Measurements from ENCODE around the gene NUMA1. TPM values are rescaled to one million over a fixed set of nuclear protein-coding genes. Genes with fewer than 3 reads are reported as not detected.
A peak's percentile ranks its signal among the peaks of the same experiment; 100 is the strongest.

Gene NUMA1
- total RNA-seq, 1 donor from 2014 or later, result 101 TPM

DNA sequence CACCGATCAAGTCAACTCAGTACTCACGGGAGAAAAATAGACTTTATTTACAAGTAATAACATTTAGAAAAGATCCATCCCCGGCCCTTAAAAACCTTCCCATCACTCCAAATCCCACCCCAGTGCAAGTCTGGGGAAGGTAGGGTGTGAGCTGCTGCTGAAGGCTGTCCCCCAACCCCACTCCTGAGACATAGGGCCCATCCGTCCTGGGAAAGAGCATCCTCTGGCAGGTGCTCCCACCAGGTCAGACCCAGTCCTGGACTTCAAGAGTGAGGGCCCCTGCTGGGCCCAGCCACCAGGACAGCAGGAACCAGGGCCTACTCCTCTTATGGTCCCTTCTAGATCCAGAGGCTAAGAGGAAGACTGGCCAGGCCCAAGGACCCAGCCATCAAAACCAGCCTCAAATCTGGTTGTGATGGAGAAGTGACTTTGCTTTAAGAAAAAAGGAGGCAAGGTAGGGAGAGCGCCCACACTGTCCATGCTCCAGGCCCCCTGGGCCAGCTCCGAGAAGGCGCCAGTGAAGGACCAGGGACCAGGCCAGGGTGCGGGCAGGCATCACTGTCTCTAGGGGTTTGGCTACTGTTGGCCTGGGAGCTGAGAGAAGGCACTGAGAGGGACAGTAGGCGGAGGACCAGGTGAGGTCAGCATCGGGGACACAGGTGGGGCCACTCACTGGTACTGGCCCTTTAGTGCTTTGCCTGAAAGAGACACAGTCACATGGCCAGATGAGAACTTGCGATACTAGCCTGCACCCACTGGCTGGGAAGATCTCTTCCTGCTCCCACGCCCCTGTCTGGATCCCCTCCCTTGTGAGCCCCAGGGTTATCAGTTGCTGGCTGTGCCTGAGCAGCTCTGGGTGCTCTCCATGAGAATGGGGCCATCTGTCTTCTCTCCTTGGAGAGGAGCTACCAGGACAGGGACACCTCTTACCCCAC lies 77.2 kb downstream of the NUMA1 start:
- no peak for DNase-seq (ENCODE audit: low read depth in 2 of 2)

DNA sequence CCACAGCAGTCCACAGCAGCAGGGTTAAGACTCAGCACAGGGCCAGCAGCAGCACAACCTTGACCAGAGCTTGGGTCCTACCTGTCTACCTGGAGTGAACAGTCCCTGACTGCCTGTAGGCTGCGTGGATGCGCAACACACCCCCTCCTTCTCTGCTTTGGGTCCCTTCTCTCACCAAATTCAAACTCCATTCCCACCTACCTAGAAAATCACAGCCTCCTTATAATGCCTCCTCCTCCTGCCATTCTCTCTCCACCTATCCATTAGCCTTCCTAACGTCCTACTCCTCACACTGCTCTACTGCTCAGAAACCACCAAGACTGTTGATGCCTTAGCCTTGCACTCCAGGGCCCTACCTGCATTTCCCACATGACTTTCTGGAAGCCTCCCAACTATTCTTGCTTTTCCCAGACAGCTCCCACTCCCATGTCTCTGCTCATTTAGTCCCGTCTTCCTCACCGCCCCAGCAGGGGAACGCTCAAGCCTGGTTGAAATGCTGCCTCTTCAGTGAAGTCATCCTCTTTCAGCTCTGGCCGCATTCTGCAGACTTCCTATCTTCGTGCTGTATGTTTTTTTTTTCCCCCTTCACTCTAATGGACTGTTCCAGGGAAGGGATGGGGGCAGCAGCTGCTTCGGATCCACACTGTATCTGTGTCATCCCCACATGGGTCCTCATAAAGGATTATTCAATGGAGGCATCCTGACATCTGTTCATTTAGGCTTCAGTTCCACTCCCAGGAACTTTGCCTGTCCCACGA lies 78.3 kb downstream of the NUMA1 start:
- no peak for DNase-seq (ENCODE audit: low read depth in 2 of 2)

DNA sequence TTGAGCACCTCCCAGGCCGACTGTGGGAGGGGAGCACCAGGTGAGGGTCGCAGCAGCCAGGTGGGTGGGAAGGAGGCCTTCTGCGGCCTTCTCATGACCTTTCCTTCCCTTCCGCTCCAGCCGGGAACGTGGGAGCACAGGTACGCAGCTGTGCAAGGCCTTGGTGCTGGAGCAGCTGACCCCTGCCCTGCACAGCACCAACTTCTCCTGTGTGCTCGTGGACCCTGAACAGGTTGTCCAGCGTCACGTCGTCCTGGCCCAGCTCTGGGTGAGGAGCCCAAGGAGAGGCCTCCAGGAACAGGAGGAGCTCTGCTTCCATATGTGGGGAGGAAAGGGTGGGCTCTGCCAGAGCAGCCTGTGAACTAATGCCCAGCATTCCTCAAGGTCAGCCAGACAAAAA lies 79.1 kb downstream of the NUMA1 start:
- DNase-seq (ENCODE audit: low read depth in 2 of 2), result no peak

DNA sequence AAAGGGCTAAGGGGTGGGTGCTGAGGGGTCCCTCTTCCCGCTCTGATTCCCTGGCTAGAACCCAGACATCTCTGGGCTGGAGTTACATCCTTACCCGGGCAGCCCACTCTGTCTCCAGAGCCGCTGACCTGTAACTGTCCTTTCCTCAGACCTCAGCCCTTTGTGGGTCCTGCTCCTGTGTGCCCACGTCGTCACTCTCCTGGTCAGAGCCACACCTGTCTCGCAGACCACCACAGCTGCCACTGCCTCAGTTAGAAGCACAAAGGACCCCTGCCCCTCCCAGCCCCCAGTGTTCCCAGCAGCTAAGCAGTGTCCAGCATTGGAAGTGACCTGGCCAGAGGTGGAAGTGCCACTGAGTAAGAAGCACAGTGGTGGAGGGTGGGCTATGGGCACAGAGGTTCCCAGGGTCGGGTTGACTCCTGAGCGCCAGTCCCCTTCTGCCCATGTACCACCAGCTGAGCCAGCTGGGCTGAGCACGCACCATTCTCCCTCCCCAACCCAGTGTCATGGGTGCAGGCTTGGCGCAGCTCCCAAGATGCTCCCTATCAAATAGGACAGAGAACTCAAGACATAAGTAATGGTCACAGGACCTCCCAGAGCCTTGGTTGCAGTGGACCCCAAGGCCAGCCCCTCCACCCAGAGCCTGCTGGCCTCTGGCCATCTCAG lies 80.0 kb downstream of the NUMA1 start:
- DNase-seq (ENCODE audit: low read depth in 2 of 2), result no peak

DNA sequence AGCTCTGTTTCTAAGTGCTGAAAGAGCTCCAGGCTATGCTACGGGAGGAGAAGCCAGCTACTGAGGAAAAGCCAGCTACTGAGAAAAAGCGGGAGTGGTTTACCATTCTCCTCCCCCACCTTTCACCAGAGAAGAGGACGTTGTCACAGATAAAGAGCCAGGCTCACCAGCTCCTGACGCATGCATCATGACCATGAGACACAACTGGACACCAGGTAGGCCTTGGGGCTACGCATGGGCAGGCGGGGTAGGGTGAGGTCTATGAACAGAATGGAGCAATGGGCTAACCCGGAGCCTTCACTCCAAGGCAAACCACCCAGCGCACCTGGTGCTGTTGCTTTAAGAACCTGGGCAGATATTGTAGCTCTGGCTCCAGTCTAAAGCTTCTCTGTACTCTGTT lies 80.5 kb downstream of the NUMA1 start:
- DNase-seq (ENCODE audit: low read depth in 2 of 2), result no peak

DNA sequence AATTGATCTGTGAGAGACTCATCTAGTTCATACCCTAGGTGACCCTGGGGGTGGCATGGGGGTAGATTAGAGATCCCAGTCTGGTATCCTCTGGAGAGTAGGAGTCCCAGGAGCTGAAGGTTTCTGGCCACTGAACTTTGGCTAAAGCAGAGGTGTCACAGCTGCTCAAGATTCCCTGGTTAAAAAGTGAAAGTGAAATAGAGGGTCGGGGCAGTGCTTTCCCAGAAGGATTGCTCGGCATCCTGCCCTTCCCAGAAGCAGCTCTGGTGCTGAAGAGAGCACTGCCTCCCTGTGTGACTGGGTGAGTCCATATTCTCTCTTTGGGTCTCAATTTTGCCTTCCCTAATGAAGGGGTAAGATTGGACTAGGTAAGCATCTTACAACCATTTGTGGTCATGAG lies 81.0 kb downstream of the NUMA1 start:
- DNase-seq (ENCODE audit: low read depth in 2 of 2), result no peak

DNA sequence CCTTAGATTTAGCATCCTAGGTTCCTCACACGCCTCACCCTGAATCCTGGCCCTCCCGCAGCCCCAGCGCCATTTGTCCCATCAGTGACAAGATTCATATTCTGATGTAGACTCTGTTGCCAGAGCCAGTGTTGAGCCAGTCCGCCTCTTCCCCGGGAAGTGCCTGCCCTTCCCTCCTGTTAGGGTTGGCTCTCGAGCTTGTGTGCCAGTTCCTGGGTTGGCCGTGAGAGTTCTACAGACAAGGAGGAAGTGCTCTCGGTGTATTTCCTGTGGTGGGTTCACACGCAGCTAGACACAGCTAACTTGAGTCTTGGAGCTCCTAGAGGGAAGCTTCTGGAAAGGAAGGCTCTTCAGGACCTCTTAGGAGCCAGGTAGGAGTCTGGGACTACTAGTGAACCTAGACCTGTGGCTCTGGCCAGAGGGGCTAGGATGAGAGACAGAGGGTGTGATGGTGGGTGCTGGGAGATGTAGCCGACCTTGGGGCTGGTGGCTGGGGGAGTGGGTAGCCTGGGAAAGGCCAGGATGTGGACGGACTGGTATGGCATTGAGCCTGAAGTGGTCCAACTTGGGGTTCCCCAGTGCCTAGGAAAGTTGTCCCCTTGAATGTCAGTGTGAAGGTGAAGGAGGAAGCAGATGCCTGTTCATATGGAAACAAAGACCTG lies 81.6 kb downstream of the NUMA1 start, which contains the start of gene IL18BP:
Gene IL18BP (plus strand): TSS at position 261 of the 662 bp plus-strand sequence. CDS start 1,076 bp downstream, outside the sequence.
- DNase-seq (ENCODE audit: low read depth in 2 of 2), result peak in 1 of 2 donors; percentile 37

DNA sequence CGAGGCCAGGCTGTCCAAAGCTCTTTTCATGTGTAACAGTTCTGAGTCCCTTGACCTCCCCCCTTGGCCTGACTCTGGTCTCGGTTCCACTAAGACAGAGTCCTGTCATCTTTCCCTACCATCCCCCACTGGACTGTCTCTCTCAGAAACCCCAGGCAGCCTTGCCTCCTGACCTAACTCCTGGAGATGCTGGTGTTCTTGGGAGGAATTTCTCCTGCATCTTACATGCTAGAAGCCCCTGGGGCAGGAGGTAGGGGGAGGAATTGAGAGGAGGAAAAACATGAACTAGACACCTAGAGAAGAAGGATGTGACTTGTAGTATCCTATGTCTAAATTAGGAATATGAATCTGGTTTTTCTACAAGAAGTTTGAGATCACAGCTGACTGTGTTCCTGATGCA lies 82.3 kb downstream of the NUMA1 start:
- DNase-seq (ENCODE audit: low read depth in 2 of 2), result no peak

DNA sequence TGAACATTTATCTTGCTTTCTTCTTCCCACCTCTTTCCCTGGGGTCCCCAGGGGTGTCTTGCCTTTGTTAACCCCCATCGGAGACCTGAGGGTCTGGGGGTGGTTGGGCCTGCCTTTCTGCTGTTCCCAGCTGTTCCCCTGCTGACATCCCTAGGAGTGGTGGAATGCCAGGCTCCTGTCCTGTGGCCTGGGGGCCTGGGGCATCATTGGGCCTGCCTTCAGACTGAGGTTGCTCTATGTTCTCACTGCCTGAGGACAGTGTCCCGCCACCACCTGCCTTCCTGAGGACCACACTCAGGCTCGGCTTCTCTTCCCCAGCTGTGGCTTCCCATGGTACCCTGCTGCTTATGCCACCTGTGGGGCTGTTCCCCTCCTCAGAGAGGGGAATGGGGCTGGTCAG lies 82.7 kb downstream of the NUMA1 start:
- DNase-seq (ENCODE audit: low read depth in 2 of 2), result no peak

DNA sequence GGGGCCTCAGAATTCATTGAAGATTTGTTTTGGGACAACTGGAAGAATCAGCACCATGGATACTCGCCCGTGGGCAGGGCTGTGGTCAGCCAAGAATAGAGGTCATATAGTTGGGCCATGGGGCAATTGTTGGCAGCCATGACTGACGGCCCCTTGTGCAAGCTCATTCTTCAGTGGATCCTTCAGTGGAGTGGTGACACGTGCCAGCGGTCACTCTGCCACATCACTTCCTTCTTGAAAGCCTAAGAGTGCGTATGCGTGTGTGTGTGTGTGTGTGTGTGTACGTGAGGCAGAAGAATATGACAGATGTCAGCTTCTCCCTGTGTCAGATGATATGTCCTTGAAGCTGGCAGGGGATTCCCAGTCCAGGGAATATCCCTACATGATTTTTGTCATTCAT lies 83.4 kb downstream of the NUMA1 start:
- DNase-seq (ENCODE audit: low read depth in 2 of 2), result no peak

DNA sequence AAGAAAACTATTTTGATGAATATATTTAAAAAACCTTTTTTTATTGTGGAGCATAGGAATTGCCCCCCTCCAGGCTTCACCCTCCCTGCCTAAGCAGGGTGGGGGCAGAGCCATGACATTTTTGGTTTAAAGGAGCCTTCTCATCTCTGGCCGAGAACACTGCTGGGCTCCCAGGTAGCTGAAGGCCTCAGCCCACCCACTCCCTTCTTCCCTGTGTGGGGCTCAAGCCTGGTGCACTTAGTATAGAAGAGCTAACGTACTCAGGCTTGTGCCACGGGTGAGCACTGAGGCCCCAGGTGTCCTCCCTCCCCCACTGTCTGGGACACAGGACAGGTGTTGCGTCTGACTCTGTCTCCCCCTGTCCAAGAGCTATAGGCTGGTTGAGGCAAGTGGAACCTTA lies 83.8 kb downstream of the NUMA1 start:
- DNase-seq (ENCODE audit: low read depth in 2 of 2), result no peak

DNA sequence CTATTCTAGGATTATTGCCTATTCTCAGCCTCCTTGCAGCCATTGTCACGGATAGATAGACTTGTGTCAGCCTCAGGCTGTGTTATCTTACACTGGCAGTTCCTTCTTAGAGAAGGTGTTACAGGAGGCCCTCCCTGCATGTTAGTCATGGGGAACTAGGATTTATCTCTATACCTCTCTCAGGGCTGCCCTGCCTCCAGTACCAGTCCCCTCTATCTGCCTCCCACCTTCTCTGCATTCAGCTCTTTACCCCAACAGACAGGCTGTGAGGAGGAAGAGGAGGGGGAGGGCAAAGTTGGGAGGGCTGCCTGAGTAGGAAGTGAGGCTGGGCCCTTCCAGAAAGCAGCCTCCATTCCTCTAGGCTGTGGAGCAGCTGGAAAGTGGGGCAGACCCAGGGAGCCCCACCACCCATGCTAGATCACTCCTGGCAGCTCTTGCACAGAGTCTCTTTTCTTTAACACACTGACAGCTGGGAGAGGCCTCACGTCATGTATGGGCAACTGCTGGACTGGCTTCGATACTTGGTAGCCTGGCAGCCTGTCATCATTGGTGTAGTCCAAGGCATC lies 84.5 kb downstream of the NUMA1 start:
- DNase-seq (ENCODE audit: low read depth in 2 of 2), result no peak

DNA sequence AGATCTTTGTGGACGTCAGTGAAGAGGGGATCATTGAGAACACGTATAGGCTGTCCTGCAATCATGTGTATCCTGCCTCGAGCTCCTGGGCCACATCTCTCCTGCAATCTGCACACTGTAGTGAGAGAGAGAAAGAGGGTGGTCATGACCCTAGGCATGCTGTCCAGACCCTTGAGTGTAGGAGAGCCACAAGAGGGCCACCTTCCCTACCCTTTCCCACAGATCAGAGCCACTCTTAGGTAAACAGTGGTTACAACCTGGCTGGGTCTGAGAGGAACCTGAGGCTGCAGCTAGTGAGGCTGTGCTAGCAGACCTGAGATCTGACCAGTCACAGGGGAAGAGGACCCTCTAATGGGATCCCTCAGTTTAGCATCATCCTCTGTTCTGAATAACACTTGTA lies 85.6 kb downstream of the NUMA1 start:
- DNase-seq (ENCODE audit: low read depth in 2 of 2), result no peak

DNA sequence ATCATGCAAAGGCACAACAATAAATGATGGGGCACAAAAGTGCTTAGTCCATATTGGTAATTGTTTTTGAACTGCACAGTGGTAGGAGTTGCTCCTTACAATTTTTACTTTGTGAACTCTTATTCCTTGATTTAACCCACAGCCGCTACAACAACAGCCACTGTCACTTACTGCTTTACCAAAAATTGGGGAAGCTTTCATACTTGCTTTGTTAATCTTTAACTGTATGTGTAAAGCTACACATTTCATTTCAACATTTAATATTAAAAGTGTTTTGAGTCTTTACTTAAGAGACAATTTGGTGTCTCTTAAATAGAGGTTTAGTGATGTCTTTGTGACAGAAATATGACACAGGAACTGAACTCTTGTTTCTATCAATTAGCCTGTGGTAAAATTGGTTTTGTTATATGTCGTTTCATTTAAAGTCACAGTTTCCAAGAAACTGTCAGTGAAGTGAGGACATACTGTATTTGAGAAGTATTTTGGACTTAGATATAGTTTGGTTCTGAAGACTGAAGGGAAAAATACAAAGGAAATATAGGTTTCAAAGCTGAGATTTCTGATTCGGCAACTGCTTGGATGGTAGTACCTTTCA lies 88.1 kb downstream of the NUMA1 start:
- no peak for DNase-seq (ENCODE audit: low read depth in 2 of 2)

DNA sequence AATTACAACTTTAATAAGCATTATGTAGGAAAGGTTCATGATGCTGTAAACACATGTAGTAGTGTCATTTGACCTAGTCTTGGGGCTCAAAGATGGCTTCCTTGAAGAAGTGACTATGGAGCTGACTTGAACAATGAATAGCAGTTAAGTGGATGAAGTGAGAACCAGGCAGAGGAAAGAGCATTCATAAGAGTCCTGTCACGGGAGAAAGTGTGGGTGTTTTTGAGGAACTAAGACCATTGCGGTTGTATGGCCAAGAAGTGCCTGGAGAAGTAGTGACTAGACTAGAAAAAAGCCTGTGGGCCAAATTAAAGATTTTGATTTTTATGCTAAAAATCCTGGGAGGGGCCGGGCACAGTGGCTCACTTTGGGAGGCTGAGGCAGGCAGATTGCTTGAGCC lies 88.8 kb downstream of the NUMA1 start:
- no peak for DNase-seq (ENCODE audit: low read depth in 2 of 2)

DNA sequence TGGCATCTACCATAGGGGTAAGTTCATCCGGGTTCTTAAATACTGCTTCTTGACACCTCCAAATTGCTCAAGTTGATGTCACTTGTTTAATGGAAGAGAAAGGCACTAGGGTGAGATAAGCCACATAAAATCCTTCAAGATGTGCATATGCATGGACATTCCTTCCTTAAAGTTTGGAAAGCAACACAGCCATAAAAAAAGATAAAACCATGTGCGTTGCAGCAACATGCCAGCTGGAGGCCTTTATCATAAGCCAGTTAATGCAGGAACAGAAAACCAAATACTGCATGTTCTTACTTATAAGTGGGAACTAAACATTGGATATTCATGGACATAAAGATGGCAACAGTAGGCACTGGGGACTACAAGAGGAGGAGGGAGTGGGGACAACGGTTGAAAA lies 89.6 kb downstream of the NUMA1 start:
- DNase-seq (ENCODE audit: low read depth in 2 of 2), result no peak

DNA sequence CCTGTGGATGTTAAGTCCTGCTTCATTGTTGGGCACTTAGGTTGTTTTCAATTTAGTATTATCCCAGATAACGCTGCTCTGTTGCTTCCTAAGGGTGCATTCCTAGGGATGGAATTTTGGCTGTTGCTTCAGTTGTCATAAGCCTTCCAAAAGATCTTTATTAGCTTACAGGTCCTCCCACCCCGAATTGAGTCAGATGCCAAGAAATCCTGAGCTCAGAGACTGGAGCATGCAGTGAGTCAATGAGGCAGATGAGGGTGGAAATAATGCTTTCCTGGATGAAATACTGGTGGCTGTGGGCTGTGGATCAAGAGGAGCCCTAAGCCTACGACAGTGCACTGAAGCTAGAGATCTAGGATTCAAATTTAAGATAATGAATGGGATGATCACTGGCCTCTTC lies 92.3 kb downstream of the NUMA1 start:
- no peak for DNase-seq (ENCODE audit: low read depth in 2 of 2)

DNA sequence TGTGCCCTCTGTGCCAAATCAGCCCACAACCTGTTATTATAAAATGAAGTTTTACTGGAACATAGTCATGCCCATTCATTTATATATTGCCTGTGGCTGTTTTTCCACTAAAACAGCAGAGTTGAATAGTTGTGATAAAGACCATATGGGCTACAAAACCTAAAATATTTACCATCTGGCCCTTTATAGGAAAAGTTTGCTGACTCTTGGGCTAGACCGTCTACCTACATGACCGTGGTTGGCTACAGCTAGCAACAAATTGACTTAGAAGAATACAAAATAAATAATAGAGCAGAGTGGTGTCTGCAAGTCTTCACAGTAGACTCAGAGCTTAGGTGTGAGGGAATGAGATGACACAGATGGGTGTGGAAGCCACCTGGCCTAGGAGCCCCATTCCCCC lies 92.8 kb downstream of the NUMA1 start:
- DNase-seq (ENCODE audit: low read depth in 2 of 2), result no peak

DNA sequence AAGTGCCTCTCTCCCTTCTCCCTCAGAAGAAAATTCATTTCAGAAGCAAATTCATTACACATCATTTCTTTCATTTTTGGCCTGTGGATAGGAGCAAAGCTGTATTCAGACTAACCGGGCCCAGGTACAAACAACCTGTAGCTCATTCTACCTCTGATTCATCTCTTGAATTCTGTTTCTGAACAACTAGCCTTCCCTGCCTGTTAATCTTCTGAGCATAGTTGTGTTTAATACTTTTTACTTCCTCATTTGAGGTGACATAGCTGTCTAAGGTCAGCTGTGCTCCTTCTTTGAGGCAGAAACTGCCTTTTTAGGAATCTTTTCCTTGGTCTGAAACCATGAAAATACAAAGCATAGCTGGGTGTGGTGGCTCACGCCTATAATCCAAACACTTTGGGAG lies 94.2 kb downstream of the NUMA1 start:
- no peak for DNase-seq (ENCODE audit: low read depth in 2 of 2)

DNA sequence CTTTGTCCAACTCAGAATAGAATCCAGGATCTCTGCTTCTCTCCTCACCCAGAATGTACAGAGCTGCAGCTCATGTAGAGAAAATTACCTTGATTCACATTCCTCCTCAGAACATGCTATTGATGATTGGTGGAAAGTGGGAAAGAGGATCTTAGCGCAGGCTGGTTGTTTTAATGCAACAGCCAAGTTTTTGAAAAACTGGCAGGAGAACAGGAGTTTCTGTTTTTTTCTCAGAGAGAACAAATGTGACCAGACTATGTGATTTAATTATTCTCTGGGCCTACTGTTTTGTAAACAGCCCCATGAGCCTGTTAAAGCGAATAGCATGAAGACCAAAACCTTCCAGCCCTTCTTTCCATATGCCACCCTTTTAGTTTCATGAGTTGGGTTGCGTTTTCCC lies 100.7 kb downstream of the NUMA1 start:
- DNase-seq (ENCODE audit: low read depth in 2 of 2), result no peak

DNA sequence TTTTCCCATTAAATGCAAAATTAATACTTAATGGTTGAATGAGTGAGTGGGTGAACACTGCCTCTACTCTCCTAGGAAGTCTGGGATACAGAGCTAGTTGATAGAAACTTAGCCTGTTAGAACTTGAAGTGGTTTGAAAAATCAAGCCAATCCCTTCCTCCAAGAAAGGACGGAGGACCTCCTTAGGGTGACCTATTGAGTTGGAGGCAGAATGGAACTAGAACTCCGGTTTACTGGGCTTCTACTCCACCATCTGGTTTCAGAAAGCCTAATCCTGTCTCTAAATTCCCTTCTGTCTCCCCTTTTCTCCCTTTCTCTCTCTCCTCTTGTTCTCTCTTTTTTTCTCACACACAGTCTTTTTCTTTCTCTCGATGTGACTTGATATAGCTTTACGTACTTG lies 101.2 kb downstream of the NUMA1 start:
- no peak for DNase-seq (ENCODE audit: low read depth in 2 of 2)
